Erythroblast (primary cell): ENCODE measurements around the gene GPR162.

Experiments used
- GATA1 ChIP-seq: IDR thresholded peaks from 2 replicates; pipeline ENCODE4 v1.6.1; 2011; ENCODE audit warnings: low read depth, mild to moderate bottlenecking, control low read depth, low read length, moderate library complexity
- POLR2A ChIP-seq: IDR thresholded peaks from 2 replicates; pipeline ENCODE4 v1.6.1; 2011; ENCODE audit warnings: mild to moderate bottlenecking, low read length

DNA sequence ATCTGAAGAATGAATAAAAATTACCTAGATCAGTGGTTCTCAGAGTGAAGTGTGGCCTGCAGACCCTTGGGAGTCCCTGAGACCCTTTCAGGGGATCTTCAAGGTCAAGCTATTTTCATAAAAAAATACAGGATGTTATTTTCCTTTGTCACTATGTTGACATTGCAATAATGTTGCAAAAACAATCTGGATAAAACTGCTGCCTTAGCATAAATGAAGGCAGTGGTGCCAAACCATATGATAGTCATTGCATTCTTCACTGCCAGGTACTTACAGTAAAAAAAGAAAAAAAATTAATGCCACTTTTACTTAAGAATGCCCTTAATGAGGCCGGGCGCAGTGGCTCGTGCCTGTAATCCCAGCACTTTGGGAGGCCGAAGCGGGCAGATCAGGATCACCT, 34.3 kb upstream of the GPR162 start:
- TF ChIP-seq POLR2A = no peak
- no peak for TF ChIP-seq GATA1
